Measurements from ENCODE around the gene PRR19.

The PRR19 gene

GRCh38 chr19:42271045-42271419 is 30.9 kb upstream of the PRR19 start:
- no peak for DNase-seq

- DNase-seq, result no peak
These were observed 29.9 kb upstream of the PRR19 start for GRCh38 chr19:42271861-42272534.

DNA sequence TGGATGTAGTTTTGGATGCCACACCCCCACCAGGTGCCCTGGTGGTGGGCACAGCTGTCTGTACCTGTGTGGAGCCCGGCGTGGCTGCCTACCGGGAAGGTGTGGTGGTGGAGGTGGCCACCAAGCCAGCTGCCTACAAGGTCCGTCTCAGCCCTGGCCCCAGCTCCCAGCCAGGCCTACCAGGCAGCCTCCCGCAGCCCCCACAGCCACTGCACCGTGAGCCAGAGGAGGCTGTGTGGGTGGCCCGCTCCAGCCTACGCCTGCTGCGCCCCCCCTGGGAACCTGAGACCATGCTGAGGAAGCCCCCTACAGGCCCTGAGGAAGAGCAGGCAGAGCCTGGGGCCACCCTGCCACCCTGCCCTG is 29.4 kb upstream of the PRR19 start:
- no peak for DNase-seq

DNA sequence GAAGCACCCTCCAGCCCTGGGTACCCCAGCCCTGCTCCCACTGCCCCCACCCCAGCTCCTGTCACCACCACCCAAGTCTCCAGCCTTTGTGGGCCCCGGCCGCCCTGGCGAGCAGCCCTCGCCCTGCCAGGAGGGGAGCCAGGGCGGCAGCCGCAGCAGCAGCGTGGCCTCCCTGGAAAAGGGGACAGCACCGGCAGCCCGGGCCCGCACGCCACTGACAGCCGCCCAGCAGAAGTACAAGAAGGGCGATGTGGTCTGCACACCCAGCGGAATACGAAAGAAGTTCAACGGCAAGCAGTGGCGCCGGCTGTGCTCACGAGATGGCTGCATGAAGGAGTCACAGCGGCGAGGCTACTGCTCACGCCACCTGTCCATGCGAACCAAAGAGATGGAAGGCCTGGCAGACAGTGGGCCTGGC is 28.9 kb upstream of the PRR19 start:
- no peak for DNase-seq

DNA sequence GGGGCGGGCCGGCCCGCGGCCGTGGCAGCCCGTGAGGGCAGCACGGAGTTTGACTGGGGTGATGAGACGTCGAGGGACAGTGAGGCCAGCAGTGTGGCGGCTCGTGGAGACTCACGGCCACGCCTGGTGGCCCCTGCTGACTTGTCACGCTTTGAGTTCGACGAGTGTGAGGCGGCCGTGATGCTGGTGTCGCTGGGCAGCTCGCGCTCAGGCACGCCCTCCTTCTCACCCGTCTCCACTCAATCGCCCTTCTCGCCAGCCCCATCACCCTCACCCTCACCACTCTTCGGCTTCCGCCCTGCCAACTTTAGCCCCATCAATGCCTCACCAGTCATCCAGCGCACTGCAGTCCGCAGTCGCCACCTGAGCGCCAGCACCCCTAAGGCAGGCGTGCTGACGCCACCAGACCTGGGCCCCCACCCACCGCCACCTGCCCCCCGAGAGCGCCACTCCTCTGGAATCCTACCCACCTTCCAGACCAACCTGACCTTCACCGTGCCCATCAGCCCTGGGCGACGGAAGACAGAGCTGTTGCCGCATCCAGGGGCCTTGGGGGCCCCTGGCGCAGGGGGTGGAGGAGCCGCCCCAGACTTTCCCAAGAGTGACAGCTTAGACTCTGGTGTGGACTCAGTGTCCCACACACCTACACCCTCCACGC is 28.4 kb upstream of the PRR19 start:
- no peak for DNase-seq

- DNase-seq, result no peak
These were observed 27.8 kb upstream of the PRR19 start for GRCh38 chr19:42274065-42274682.

- DNase-seq, result no peak
These were observed 26.8 kb upstream of the PRR19 start for GRCh38 chr19:42275103-42275502.

GRCh38 chr19:42275517-42275916 is 26.4 kb upstream of the PRR19 start:
- no peak for DNase-seq

GRCh38 chr19:42276284-42276683 is 25.6 kb upstream of the PRR19 start:
- DNase-seq, result no peak

- DNase-seq, result peak; percentile 78
These were observed 25.1 kb upstream of the PRR19 start for GRCh38 chr19:42276821-42277220.

DNA sequence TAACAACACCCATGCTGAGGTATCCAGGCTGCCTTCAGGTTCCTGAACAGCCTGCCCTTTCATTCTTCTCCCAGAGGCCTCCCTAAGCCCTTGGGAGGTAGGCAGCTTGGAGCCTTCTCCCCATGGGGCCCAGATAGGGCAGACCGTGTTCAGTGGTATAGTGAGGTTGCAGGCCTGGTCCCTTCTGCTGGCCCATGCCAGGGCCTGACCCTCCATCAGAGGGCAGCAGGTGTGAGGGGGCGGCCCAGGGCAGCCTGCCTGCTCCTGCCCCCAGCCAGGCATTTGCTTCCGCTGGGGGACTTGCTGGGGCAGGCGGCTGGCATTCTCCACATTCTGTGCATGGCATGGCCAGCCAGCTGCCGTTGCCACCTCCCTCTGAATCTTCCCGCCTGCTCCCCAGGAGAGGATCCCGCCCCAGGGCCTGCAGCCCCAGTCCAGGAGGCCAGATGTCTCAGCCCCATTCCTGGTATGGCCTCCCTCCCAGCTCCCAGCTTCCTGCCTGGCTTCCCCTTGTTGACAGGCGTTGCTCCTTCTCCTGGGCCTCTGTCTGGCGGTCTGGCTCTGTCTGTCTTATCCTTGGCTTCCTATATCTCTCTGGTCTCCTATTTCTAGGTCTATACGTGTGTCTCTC is 24.0 kb upstream of the PRR19 start:
- DNase-seq, result no peak

DNA sequence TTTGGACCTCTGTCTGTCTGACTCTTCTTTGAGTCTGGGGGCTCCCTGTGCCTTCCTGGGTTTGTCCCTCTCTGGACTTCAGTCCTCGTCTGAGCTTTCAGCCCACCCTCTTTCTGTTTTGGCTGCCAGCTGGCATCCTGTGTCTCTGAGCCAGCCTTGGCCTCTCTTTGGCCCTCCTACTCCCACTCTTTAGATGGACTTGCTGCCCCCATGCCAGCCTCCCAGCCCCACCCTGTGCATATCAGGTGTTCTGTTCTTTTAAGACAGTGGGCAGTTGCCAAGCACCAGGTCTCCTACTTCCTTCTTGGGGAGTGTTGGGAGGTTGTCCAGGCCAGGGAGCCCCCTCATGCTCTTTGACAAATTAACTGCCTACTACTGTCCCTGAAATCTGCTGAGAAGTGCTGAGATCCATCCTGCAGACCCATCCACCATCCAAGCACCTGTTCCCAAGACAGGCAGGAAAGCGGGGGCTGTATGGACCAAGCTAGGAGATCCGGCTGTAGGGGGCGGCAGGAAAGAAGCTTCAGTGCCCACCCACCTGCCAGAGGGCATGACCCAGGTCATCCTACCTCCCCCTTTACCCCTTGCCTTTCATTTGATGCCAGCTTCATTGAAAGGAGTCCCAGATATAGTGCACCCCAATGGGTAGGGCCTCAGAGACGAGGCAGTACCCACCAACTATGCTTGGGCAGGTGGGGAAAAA is 23.3 kb upstream of the PRR19 start:
- DNase-seq, result no peak

DNA sequence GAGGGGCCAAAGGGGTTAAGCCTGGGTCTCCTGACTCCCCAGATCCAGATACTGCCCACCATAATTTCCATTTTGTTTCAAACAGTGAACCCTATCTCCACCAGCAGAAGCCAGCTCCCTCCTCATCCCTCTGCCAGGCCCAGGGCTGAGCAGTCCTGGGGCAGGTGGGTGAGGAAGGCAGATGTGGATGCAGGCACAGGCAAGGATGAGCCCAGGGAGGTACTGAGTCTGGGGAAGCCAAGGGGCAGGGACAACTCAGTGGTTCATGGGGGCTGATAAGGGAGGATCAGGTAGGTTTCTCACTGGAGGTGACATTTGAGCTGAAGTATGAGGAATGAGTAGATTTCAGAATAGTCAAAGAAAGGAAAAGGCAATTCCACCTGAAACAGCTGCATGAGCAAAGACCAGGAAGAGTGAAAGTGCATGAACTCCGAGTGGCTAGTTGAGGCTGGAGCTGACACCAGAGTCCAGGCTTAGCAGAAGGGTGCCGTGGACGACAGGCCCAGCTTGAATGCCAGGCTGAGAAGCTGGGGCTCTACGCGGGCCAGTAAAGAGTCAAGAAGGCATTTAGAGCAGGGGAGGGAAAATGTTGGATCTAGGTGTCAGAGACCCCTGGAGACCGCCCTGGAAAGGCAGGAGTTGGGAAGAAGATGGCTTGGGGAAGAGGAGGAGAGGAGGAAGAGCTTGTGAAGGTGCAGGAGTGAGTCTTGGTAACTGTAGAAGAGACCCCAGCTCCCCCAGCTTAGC is 22.6 kb upstream of the PRR19 start:
- no peak for DNase-seq

DNA sequence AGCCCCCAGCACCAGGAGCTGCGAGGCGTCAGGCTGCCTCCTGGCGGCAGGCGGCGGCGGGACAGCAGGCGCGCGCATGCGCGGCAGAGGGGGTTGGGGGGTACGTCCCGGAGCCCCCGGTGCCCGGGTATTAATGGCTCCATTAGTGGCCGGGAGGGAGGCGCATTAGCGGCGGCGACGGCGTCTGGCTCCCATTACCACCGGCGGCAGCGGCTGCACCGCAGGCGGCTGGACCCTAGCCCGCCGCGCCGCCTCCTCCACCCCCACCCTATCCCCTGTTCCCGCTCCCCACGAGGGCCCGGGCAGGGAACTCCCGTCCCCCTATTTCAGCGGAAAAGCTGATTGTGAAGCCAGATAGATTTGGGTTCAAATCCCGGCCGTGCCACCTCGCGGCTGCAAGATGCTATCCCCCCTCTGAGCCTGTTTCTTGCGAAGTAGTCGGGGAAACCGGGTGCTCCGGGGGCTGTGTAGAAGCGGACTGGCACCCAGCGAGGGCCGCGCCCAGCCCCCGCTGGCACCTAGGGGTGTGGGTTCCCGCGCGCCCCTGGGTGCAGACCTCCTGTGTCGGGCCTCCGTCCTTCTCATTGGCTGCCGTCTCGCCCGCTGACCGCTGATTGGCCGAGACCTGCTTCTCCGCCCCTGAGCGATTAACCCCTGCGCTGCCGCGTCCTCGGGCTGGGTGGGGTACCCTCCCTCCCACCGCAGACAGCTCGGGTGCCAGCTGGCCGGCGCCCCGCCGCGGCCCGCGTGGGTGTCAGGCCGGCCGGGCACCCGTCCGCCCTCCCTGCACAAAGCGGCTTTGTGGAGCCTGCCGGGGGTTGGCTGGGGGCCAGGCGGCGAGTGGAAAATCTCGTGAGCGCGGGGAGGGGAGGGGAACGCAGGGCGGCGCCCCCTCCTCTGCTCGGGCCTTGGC is 21.8 kb upstream of the PRR19 start:
- DNase-seq, result peak; percentile 97

- DNase-seq, result no peak
These were observed 21.2 kb upstream of the PRR19 start for GRCh38 chr19:42280815-42281145.

DNA sequence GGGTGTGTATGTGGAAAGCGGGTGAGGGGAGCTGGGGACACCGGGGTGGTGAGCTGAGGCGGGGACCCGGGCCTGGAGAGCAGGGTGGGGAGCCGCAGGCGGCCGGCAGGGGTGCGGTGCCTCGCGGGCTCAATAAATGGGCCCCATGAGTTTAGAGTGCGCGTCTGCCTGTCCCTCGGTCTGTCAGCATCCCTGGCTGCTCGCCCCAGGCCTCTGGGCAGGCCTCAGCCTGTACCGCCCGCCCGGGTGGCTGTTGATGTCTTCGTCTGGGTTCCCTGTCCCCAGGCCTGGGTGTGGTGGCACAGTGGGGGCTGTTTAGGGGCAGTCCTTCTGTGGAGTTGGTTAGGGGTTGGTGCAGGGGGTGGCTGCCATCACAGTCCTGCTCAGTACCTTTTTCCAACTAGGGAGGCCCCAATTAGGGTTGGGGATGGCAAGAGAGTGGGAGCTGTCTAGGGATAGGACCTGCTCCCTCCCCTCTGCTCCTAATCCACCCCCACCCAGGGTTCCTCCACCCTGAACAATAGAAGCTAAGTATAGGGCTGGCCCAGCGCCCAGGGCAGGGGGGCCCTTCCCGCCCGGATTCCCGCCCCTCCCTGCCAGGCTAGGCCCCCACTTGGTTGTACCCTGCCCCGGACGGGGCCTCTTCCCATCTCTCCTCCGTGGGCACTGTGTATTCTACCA is 20.6 kb upstream of the PRR19 start:
- peak; percentile 40 for DNase-seq

DNA sequence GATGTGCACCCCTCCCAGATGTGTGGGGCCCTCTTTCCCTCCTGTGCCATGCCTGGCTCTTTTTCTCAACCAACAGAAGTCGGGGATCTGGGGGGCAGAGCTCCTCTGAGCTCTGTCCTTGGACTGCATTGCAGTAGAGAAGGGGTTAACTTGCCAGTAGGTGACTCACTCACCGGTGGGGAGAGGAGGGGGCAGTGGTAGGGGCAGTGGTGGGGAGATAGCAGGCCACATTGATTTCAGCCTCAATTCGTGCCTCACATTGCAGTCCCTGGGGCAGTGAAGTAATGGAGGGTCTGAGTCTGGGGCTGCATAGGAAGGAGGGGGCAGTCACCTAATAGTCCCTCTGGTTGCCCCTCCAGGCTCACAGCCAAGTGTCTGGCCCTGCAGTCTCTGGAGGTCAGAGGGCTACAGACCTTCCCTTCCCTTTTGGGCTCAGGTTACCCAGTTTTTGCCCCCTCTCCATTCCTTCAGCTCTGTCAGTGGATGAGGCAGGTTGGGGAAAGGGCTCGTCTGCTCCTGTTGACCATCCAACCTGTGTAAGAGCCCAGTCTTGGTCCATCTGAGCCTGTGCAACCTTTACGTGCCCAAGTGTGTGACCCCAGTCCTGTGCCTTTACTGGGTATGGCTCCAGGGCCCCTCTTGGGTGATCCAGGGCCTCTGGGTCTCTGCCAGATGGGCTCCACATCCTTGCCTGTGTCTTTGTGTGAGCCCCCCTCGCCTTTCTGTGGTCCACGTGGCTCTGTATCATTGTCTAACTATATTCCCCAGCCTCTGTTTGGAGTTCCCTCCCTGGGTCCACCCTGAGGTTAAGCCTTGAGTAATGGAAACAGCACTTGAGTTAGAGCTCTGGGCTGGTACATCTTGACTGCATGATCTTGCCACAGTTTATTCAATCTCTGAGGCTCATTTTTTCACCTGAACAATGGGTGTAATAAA is 19.8 kb upstream of the PRR19 start:
- DNase-seq, result peak; percentile 29

DNA sequence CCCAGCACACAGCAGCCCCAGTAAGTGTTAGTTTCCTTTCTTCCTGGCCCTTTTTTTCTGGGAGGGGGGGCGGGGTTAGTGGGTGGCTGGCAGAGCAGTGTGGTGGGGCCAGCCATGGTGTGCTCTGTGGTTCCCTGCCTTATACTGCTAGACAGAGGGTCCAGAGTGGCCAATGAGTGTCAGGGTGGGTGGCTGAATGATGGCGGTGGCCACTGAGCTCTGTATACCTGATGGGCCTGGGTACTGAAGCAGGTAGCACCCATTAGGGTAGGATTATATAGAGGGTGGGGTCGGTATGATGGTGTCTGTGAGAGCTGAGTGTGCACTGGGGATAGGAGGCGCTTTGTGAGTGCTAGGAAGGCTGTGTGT is 19.1 kb upstream of the PRR19 start:
- DNase-seq, result peak; percentile 20

DNA sequence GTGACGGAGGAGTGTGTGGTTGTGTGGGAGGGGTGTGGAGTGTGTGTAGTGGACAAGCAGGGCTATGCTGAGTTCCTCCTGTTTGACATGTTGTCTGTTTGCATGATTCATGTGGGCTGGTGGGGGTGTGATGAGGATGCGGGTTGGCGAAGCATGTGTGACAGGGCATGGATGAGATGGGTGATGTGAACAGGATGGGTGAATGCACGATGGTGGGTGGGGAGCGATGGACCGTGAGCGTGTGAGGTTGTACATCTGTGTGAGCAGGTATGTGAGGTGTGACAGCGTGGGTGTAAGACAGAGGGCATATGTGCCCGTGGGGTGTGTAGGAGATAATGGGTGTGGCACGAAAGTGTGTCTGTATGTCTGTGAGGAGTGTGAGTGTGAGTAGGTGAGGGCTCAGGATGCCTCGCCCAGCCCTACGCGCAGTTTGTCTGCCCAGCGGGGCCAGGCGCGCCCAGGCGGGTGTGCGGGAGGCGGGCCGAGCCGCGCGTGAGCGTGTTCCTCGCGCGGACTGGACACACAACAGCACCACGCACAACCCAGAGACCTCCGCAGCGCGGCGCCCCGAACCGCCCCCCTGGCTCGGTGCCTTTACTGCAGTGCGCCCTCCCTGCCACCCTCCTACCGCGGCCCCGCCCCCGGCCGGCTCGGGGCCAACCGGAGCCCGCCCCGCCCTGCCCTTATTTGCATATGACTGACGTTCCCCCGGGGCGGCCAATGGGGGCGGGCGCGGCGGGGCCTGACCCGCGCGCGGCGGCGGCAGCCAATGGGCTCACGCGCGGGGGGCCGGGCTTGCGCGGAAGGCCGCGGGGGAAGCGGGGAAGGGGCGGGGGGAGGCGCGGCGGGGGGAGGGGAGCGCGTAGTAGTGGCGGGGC is 18.5 kb upstream of the PRR19 start:
- peak; percentile 97 for DNase-seq
